Activated gamma-delta T cell (primary cell): Measurements from ENCODE around the gene C6orf136.
A peak's percentile ranks its signal among the peaks of the same experiment; 100 is the strongest.
"Not testable (repeated sequence)": the region's sequence is repeated elsewhere in the genome, so short reads cannot be mapped to it uniquely, and the experiment has no call there.

ENCODE experiments used
- DNase-seq: peaks from one replicate; lab custom pipeline; 2025; lab: John Stamatoyannopoulos, UW

The C6orf136 gene

GRCh38 chr6:30656513-30656912 lies 9.6 kb downstream of the C6orf136 start:
- no peak for DNase-seq

- no peak for DNase-seq
These were observed 10.5 kb downstream of the C6orf136 start for GRCh38 chr6:30657454-30657853.

GRCh38 chr6:30657922-30658321 lies 11.0 kb downstream of the C6orf136 start:
- DNase-seq, result not testable (repeated sequence)

- DNase-seq, result no peak
These were observed 18.2 kb downstream of the C6orf136 start for GRCh38 chr6:30664994-30665767.

- DNase-seq, result not testable (repeated sequence)
These were observed 19.4 kb downstream of the C6orf136 start for GRCh38 chr6:30666300-30666699.

- DNase-seq, result no peak
These were observed 24.0 kb downstream of the C6orf136 start for GRCh38 chr6:30670760-30671527.

GRCh38 chr6:30672445-30673253 lies 25.7 kb downstream of the C6orf136 start, which contains the start of gene DHX16:
Gene DHX16, minus strand, starts transcription at chr6:30673006. Its CDS starts 165 bp downstream, at chr6:30672841.
- peak; percentile 38 for DNase-seq

GRCh38 chr6:30676660-30677285 lies 29.8 kb downstream of the C6orf136 start:
- no peak for DNase-seq

GRCh38 chr6:30678964-30679726 lies 32.2 kb downstream of the C6orf136 start:
- DNase-seq, result peak; percentile 85

GRCh38 chr6:30679765-30680535 lies 33.0 kb downstream of the C6orf136 start:
- no peak for DNase-seq

- no peak for DNase-seq
These were observed 34.8 kb downstream of the C6orf136 start for GRCh38 chr6:30681766-30682142.

GRCh38 chr6:30682143-30683117 lies 35.5 kb downstream of the C6orf136 start:
- DNase-seq, result peak; percentile 84

GRCh38 chr6:30683183-30683979 lies 36.4 kb downstream of the C6orf136 start:
- no peak for DNase-seq

- DNase-seq, result no peak
These were observed 37.0 kb downstream of the C6orf136 start for GRCh38 chr6:30683980-30684338.

GRCh38 chr6:30684386-30685156 lies 37.6 kb downstream of the C6orf136 start:
- no peak for DNase-seq

- no peak for DNase-seq
These were observed 38.5 kb downstream of the C6orf136 start for GRCh38 chr6:30685157-30686008.
